HEK293T (cell line): ENCODE results near the gene NID1.
"Not testable (repeated sequence)": the region's sequence is repeated elsewhere in the genome, so short reads cannot be mapped to it uniquely, and the experiment has no call there.

Experiments used
- CTCF ChIA-PET: fragments of 350-600 bp; formaldehyde crosslinking; extraction: SDS; loops from one replicate; lab custom pipeline; 2021; ENCODE audit warnings: antibody characterized with exemption, inconsistent platforms; lab: Yijun Ruan, JAX
- POLR2A ChIA-PET: fragments of 350-600 bp; formaldehyde crosslinking; extraction: SDS; loops from one replicate; lab custom pipeline; 2020; ENCODE audit warnings: antibody characterized with exemption, inconsistent platforms; lab: Yijun Ruan, JAX
- DNase-seq: peaks from one replicate; pipeline ENCODE4 v3.0.0; 2012; ENCODE audit warnings: mixed read lengths; ENCODE audit errors: extremely low spot score
- ARNT ChIP-seq: fragments of 450-650 bp; IDR thresholded peaks from 2 replicates; pipeline ENCODE4 v1.6.1; 2017; ENCODE audit warnings: mild to moderate bottlenecking
- BHLHE40 ChIP-seq: fragments of 450-650 bp; IDR thresholded peaks from 2 replicates; pipeline ENCODE4 v1.6.1; 2016; ENCODE audit warnings: mild to moderate bottlenecking, moderate library complexity, borderline replicate concordance
- CTBP1 ChIP-seq: fragments of 450-650 bp; IDR thresholded peaks from 2 replicates; pipeline ENCODE4 v1.6.1; 2016; ENCODE audit warnings: borderline replicate concordance
- ELF4 ChIP-seq: fragments of 450-650 bp; IDR thresholded peaks from 2 replicates; pipeline ENCODE4 v1.6.1; 2017; ENCODE audit warnings: antibody characterized with exemption
- FOXA1 ChIP-seq: fragments of 450-650 bp; IDR thresholded peaks from 2 replicates; pipeline ENCODE4 v1.6.1; 2016; ENCODE audit warnings: mild to moderate bottlenecking
- FOXK2 ChIP-seq: fragments of 450-650 bp; IDR thresholded peaks from 2 replicates; pipeline ENCODE4 v1.6.1; 2016; ENCODE audit warnings: mild to moderate bottlenecking
- FOXM1 ChIP-seq: fragments of 450-650 bp; IDR thresholded peaks from 2 replicates; pipeline ENCODE4 v1.6.1; 2017; ENCODE audit warnings: mild to moderate bottlenecking, borderline replicate concordance
- HDGF ChIP-seq: fragments of 450-650 bp; IDR thresholded peaks from 2 replicates; pipeline ENCODE4 v1.6.1; 2017; ENCODE audit warnings: antibody characterized with exemption, borderline replicate concordance
- L3MBTL2 ChIP-seq: fragments of 450-650 bp; conservative IDR thresholded peaks from 2 replicates; pipeline ENCODE4 v1.6.1; 2016; ENCODE audit warnings: mild to moderate bottlenecking
- LEF1 ChIP-seq: fragments of 450-650 bp; IDR thresholded peaks from 2 replicates; pipeline ENCODE4 v1.6.1; 2017; ENCODE audit warnings: mild to moderate bottlenecking, borderline replicate concordance
- NFRKB ChIP-seq: fragments of 450-650 bp; IDR thresholded peaks from 2 replicates; pipeline ENCODE4 v1.6.1; 2016; ENCODE audit warnings: mild to moderate bottlenecking, moderate library complexity
- PKNOX1 ChIP-seq: fragments of 450-650 bp; IDR thresholded peaks from 2 replicates; pipeline ENCODE4 v1.6.1; 2016
- SP1 ChIP-seq: fragments of 450-650 bp; IDR thresholded peaks from 2 replicates; pipeline ENCODE4 v1.6.1; 2017
- SUZ12 ChIP-seq: fragments of 450-650 bp; IDR thresholded peaks from 2 replicates; pipeline ENCODE4 v1.6.1; 2016; ENCODE audit warnings: mild to moderate bottlenecking
- TARDBP ChIP-seq: fragments of 450-650 bp; IDR thresholded peaks from 2 replicates; pipeline ENCODE4 v1.6.1; 2016
- ZNF384 ChIP-seq: fragments of 450-650 bp; IDR thresholded peaks from 2 replicates; pipeline ENCODE4 v1.6.1; 2016

The NID1 gene

GRCh38 chr1:235971571-235972310 is 93.1 kb downstream of the NID1 start:
- peak; percentile 91 for DNase-seq
- CTCF ChIA-PET = interaction anchor here (0.5 to 2.3 kb wide), 52 partner anchors 8 to 729 kb away, joined by 3 to 27 read pairs (median 4); partner anchors contain the start of gene B3GALNT2
- TF ChIP-seq FOXA1 (no peak), BHLHE40 (no peak), L3MBTL2 (0 out of 2 replicates have a peak, but pooled peaks have one; percentile 17), FOXK2 (no peak)
- POLR2A ChIA-PET = interaction anchor here (0.6 to 2.1 kb wide), 18 partner anchors 15 to 467 kb away, joined by 3 to 24 read pairs (median 3); partner anchors contain the start of genes B3GALNT2, LYST and NID1

GRCh38 chr1:235971020-235971419 is 93.9 kb downstream of the NID1 start:
- no peak for DNase-seq
- POLR2A ChIA-PET = interaction anchor here (0.8 to 2.1 kb wide), 10 partner anchors 14 to 466 kb away, joined by 3 to 24 read pairs (median 4); partner anchors contain the start of genes B3GALNT2, LYST and NID1
- TF ChIP-seq FOXM1 = no peak
- no peak for TF ChIP-seq SUZ12
- TF ChIP-seq NFRKB = no peak
- no peak for TF ChIP-seq CTBP1
- no peak for TF ChIP-seq LEF1
- TF ChIP-seq ZNF384 = no peak
- CTCF ChIA-PET = interaction anchor here (0.5 to 2.3 kb wide), 32 partner anchors 9 to 556 kb away, joined by 3 to 27 read pairs (median 5); partner anchors contain the start of gene B3GALNT2

- no peak for DNase-seq
- no peak for TF ChIP-seq ELF4
- no peak for TF ChIP-seq FOXA1
- TF ChIP-seq ARNT = no peak
- TF ChIP-seq BHLHE40 = no peak
- ChIA-PET POLR2A (no interaction called here), CTCF (interaction anchor here (1.1 kb wide), 1 partner anchor 455 kb away, joined by 3 read pairs; no protein-coding TSS in a partner anchor)
Observed at GRCh38 chr1:235968831-235969230, 96.1 kb downstream of the NID1 start.

GRCh38 chr1:235966134-235966533 is 98.8 kb downstream of the NID1 start:
- POLR2A ChIA-PET, DNase-seq, CTCF ChIA-PET: not testable (repeated sequence)

- ChIA-PET POLR2A (no interaction called here), CTCF (interaction anchor here (4.7 kb wide), 1 partner anchor 11 kb away, joined by 27 read pairs; no protein-coding TSS in a partner anchor)
- no peak for DNase-seq
- TF ChIP-seq HDGF (no peak), BHLHE40 (no peak), SP1 (no peak), L3MBTL2 (no peak), FOXM1 (no peak), SUZ12 (no peak), TARDBP (no peak), PKNOX1 (no peak), NFRKB (no peak), FOXA1 (no peak), ZNF384 (no peak), ARNT (no peak), LEF1 (no peak), CTBP1 (no peak), FOXK2 (no peak), ELF4 (no peak)
Observed at GRCh38 chr1:235960809-235961208, 104.1 kb downstream of the NID1 start.

GRCh38 chr1:235958021-235958420 is 106.9 kb downstream of the NID1 start:
- ChIA-PET CTCF (interaction anchor here (1.0 to 4.7 kb wide), 3 partner anchors 12 to 24 kb away, joined by 3 to 27 read pairs (median 3); no protein-coding TSS in a partner anchor), POLR2A (interaction anchor here (1.4 kb wide), 1 partner anchor 14 kb away, joined by 4 read pairs; no protein-coding TSS in a partner anchor)

More at GRCh38 chr1:235958021-235958420, 106.9 kb downstream of the NID1 start:
- no peak for DNase-seq
- TF ChIP-seq FOXM1 (no peak), HDGF (no peak), SUZ12 (no peak), CTBP1 (no peak), L3MBTL2 (no peak), SP1 (no peak), ARNT (no peak), LEF1 (no peak), FOXA1 (no peak), TARDBP (no peak), PKNOX1 (no peak), ZNF384 (no peak), FOXK2 (no peak), NFRKB (no peak)
